ENCODE data around the gene NRG3. TPM values are rescaled to one million over a fixed set of nuclear protein-coding genes. Genes with fewer than 3 reads are reported as not detected.

Gene NRG3
- total and polyA plus RNA-seq, 3 experiments from 2014 or later: not detected

DNA sequence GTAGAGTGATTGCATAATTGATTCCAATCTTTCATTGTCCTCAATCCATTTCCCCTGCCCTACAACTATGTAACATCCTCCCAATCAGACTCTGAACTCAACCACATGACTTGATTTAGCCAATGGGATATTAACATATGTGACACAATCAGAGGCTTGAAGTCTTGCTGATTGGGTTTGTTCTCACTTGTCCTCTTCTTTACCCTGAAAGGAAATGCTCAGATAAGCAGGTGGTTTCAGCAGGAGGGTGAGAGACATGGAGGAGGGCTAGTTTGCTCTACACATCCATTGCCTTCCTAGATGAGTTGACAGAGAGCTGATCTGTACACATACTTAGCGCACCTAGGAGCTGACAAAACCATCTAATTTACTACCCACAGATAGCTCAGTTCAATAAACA lies 669.4 kb downstream of the NRG3 start:
- Mint-ChIP-seq H3K9me3 (peaks cover 4 to 23% (median 13%) of the 10 kb centered on the region in 5 donors), H3K27me3 (no peaks in the 10 kb centered on the region), H3K36me3 (peaks cover 0 to 3% (median 0%) of the 10 kb centered on the region in 3 donors), H3K4me3 (no peak overlapping the region), H3K27ac (no peak overlapping the region), H3K4me1 (no peaks in the 10 kb centered on the region)
- DNase-seq: no peak
- Histone ChIP-seq H3K9me3 (ENCODE audit: low read length) (no peaks in the 10 kb centered on the region), H3K4me1 (ENCODE audit: insufficient read depth, low read length) (no peaks in the 10 kb centered on the region), H3K36me3 (ENCODE audit: insufficient read depth, low read length) (no peaks in the 10 kb centered on the region), H3K27me3 (ENCODE audit: insufficient read depth, low read length, poor library complexity, severe bottlenecking) (no peaks in the 10 kb centered on the region), H3K27ac (ENCODE audit: low read depth, low read length) (no peak overlapping the region), H3K4me3 (ENCODE audit: low read length) (no peak overlapping the region)
- ChIA-PET CTCF (no interaction called here), POLR2A (no interaction called here)

DNA sequence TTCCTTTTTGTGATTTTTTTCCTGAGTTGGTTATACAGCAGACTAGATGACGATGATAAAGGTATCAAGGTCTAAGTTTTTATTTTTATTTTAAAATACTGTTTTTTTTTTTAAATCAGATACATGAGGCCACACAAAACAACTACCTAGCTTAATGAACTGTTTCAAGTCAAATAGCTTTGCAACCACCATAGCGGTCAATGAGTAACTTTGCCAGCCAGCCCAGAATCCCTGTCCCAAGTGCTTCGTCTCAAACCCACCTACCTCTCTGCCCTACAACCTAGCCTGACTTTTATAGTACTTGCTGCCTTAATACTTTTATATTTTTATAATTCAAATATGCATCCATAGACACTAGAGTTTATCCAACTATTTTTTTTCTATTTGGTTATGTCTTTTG lies 676.5 kb downstream of the NRG3 start:
- Mint-ChIP-seq H3K27ac (no peak overlapping the region), H3K4me1 (no peaks in the 10 kb centered on the region), H3K4me3 (no peak overlapping the region), H3K27me3 (no peaks in the 10 kb centered on the region), H3K9me3 (peaks cover 2 to 11% (median 7%) of the 10 kb centered on the region in 5 donors), H3K36me3 (no peaks in the 10 kb centered on the region)
- Histone ChIP-seq H3K4me3 (ENCODE audit: low read length) (no peak overlapping the region), H3K27me3 (ENCODE audit: insufficient read depth, low read length, poor library complexity, severe bottlenecking) (no peaks in the 10 kb centered on the region), H3K36me3 (ENCODE audit: insufficient read depth, low read length) (no peaks in the 10 kb centered on the region), H3K27ac (ENCODE audit: low read depth, low read length) (no peak overlapping the region), H3K9me3 (ENCODE audit: low read length) (no peaks in the 10 kb centered on the region), H3K4me1 (ENCODE audit: insufficient read depth, low read length) (no peaks in the 10 kb centered on the region)
- CTCF ChIA-PET: no interaction called here
- POLR2A ChIA-PET: no interaction called here
- DNase-seq: no peak

DNA sequence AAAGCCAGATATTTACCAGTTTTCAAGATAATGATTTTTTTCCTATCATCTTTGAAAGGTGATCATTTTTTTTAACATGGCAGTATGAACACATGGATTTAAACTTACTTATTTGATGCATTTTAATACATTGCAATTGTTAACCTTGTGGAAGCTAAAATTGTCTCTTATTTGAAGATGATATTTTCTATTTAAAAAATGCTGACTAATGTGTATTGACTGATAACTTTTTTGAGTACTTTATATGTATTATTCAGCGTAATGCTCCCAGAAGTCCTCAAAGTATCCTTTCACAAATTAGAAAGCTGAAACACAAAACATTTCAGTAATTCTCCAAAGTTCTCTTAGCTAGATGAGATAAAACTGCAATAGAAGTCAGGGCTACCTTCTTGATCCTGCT lies 677.3 kb downstream of the NRG3 start:
- ChIA-PET POLR2A (no interaction called here), CTCF (no interaction called here)
- no peak overlapping the region for H3K4me3 Mint-ChIP-seq
- no peaks in the 10 kb centered on the region for H3K4me1 Mint-ChIP-seq
- H3K36me3 Mint-ChIP-seq: no peaks in the 10 kb centered on the region
- no peaks in the 10 kb centered on the region for H3K27me3 Mint-ChIP-seq
- H3K27me3 ChIP-seq (ENCODE audit: insufficient read depth, low read length, poor library complexity, severe bottlenecking): no peaks in the 10 kb centered on the region
- H3K27ac Mint-ChIP-seq: no peak overlapping the region
- H3K9me3 ChIP-seq (ENCODE audit: low read length): no peaks in the 10 kb centered on the region
- peaks cover 2 to 8% (median 4%) of the 10 kb centered on the region in 5 donors for H3K9me3 Mint-ChIP-seq
- no peak for DNase-seq
- H3K27ac ChIP-seq (ENCODE audit: low read depth, low read length): no peak overlapping the region
- no peaks in the 10 kb centered on the region for H3K36me3 ChIP-seq (ENCODE audit: insufficient read depth, low read length)
- H3K4me1 ChIP-seq (ENCODE audit: insufficient read depth, low read length): no peaks in the 10 kb centered on the region
- no peak overlapping the region for H3K4me3 ChIP-seq (ENCODE audit: low read length)

DNA sequence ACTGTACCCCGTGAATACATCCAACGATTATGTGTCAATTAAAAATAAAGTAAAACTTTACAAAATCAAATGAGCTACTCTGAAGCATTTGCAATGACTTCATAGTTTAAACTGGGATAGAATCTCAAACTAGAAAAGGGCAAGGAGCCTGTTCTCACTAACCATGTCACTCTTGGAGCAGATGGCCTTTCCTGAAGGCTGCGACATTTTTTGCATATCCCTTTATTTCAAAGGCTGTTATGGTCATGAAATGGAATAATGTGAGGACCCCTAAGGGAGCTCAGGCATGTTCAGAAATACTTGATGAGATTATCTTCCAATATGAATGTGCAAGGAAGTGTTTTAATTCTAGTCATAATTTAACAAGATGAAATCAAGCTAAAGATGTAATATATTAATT lies 679.4 kb downstream of the NRG3 start:
- Histone ChIP-seq H3K27ac (ENCODE audit: low read depth, low read length) (no peak overlapping the region), H3K9me3 (ENCODE audit: low read length) (no peaks in the 10 kb centered on the region), H3K4me1 (ENCODE audit: insufficient read depth, low read length) (no peaks in the 10 kb centered on the region), H3K27me3 (ENCODE audit: insufficient read depth, low read length, poor library complexity, severe bottlenecking) (no peaks in the 10 kb centered on the region), H3K36me3 (ENCODE audit: insufficient read depth, low read length) (no peaks in the 10 kb centered on the region), H3K4me3 (ENCODE audit: low read length) (no peak overlapping the region)
- peaks cover 0 to 8% (median 2%) of the 10 kb centered on the region in 5 donors for H3K9me3 Mint-ChIP-seq
- no peaks in the 10 kb centered on the region for H3K36me3 Mint-ChIP-seq
- DNase-seq: no peak
- ChIA-PET POLR2A (no interaction called here), CTCF (no interaction called here)
- H3K27me3 Mint-ChIP-seq: no peaks in the 10 kb centered on the region
- no peak overlapping the region for H3K27ac Mint-ChIP-seq
- H3K4me3 Mint-ChIP-seq: no peak overlapping the region
- H3K4me1 Mint-ChIP-seq: no peaks in the 10 kb centered on the region

- no peaks in the 10 kb centered on the region for H3K4me1 ChIP-seq (ENCODE audit: insufficient read depth, low read length)
- Mint-ChIP-seq H3K36me3 (no peaks in the 10 kb centered on the region), H3K4me1 (no peaks in the 10 kb centered on the region), H3K9me3 (peaks cover 0 to 7% (median 4%) of the 10 kb centered on the region in 5 donors), H3K4me3 (no peak overlapping the region), H3K27me3 (no peaks in the 10 kb centered on the region), H3K27ac (peak overlapping the region in 1 of 8 donors; percentile 48)
- H3K9me3 ChIP-seq (ENCODE audit: low read length): no peaks in the 10 kb centered on the region
- H3K27me3 ChIP-seq (ENCODE audit: insufficient read depth, low read length, poor library complexity, severe bottlenecking): no peaks in the 10 kb centered on the region
- H3K4me3 ChIP-seq (ENCODE audit: low read length): no peak overlapping the region
- CTCF ChIA-PET: no interaction called here
- H3K27ac ChIP-seq (ENCODE audit: low read depth, low read length): no peak overlapping the region
- DNase-seq: no peak
- no peaks in the 10 kb centered on the region for H3K36me3 ChIP-seq (ENCODE audit: insufficient read depth, low read length)
- POLR2A ChIA-PET: no interaction called here
These were observed 683.1 kb downstream of the NRG3 start for GRCh38 chr10:82558014-82558607.

- no peak overlapping the region for H3K4me3 ChIP-seq (ENCODE audit: low read length)
- H3K9me3 Mint-ChIP-seq: peaks cover 0 to 15% (median 7%) of the 10 kb centered on the region in 5 donors
- H3K9me3 ChIP-seq (ENCODE audit: low read length): no peaks in the 10 kb centered on the region
- H3K4me1 ChIP-seq (ENCODE audit: insufficient read depth, low read length): no peaks in the 10 kb centered on the region
- no peak overlapping the region for H3K27ac Mint-ChIP-seq
- no peaks in the 10 kb centered on the region for H3K36me3 ChIP-seq (ENCODE audit: insufficient read depth, low read length)
- ChIA-PET CTCF (no interaction called here), POLR2A (no interaction called here)
- DNase-seq: no peak
- H3K4me3 Mint-ChIP-seq: no peak overlapping the region
- H3K27me3 Mint-ChIP-seq: no peaks in the 10 kb centered on the region
- no peaks in the 10 kb centered on the region for H3K36me3 Mint-ChIP-seq
- no peaks in the 10 kb centered on the region for H3K27me3 ChIP-seq (ENCODE audit: insufficient read depth, low read length, poor library complexity, severe bottlenecking)
- H3K4me1 Mint-ChIP-seq: no peaks in the 10 kb centered on the region
- no peak overlapping the region for H3K27ac ChIP-seq (ENCODE audit: low read depth, low read length)
These were observed 689.6 kb downstream of the NRG3 start for GRCh38 chr10:82564353-82565196.

DNA sequence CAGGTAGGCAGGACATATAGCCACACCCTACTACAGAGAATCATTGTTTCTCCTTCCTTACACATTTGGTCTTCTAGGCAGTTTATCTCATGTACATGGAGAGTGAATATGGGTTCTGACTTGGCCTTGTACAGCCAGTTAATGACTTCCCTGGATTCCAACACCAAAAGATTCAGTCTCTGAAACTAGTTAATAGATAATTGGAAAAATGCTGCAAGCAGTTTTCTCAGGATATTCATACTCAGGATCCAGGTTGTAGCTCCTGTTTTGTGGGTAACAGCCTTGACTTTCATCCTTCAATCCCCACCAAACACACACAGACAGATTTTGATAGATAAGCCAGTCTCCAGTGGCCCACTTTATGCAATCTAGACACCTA lies 690.2 kb downstream of the NRG3 start:
- Histone ChIP-seq H3K27me3 (ENCODE audit: insufficient read depth, low read length, poor library complexity, severe bottlenecking) (no peaks in the 10 kb centered on the region), H3K27ac (ENCODE audit: low read depth, low read length) (no peak overlapping the region), H3K36me3 (ENCODE audit: insufficient read depth, low read length) (no peaks in the 10 kb centered on the region), H3K4me1 (ENCODE audit: insufficient read depth, low read length) (no peaks in the 10 kb centered on the region), H3K9me3 (ENCODE audit: low read length) (no peaks in the 10 kb centered on the region), H3K4me3 (ENCODE audit: low read length) (no peak overlapping the region)
- Mint-ChIP-seq H3K27ac (no peak overlapping the region), H3K9me3 (peaks cover 0 to 15% (median 8%) of the 10 kb centered on the region in 5 donors), H3K4me3 (no peak overlapping the region), H3K36me3 (no peaks in the 10 kb centered on the region), H3K4me1 (no peaks in the 10 kb centered on the region), H3K27me3 (no peaks in the 10 kb centered on the region)
- DNase-seq: no peak
- ChIA-PET CTCF (no interaction called here), POLR2A (no interaction called here)

- H3K4me1 ChIP-seq (ENCODE audit: insufficient read depth, low read length): no peaks in the 10 kb centered on the region
- no peaks in the 10 kb centered on the region for H3K36me3 ChIP-seq (ENCODE audit: insufficient read depth, low read length)
- Mint-ChIP-seq H3K4me3 (no peak overlapping the region), H3K36me3 (no peaks in the 10 kb centered on the region), H3K4me1 (no peaks in the 10 kb centered on the region), H3K27me3 (no peaks in the 10 kb centered on the region), H3K9me3 (peaks cover 0 to 24% (median 8%) of the 10 kb centered on the region in 5 donors), H3K27ac (no peak overlapping the region)
- CTCF ChIA-PET: no interaction called here
- no peaks in the 10 kb centered on the region for H3K27me3 ChIP-seq (ENCODE audit: insufficient read depth, low read length, poor library complexity, severe bottlenecking)
- no peak for DNase-seq
- H3K27ac ChIP-seq (ENCODE audit: low read depth, low read length): no peak overlapping the region
- no peak overlapping the region for H3K4me3 ChIP-seq (ENCODE audit: low read length)
- POLR2A ChIA-PET: no interaction called here
- no peaks in the 10 kb centered on the region for H3K9me3 ChIP-seq (ENCODE audit: low read length)
These were observed 697.8 kb downstream of the NRG3 start for GRCh38 chr10:82572744-82573143.

Measured in CD8-positive, alpha-beta memory T cell (primary cell).